CD1c-positive myeloid dendritic cell (primary cell): Measurements from ENCODE around the gene RPS15A.
A peak's percentile ranks its signal among the peaks of the same experiment; 100 is the strongest.
"Not testable (repeated sequence)": the region's sequence is repeated elsewhere in the genome, so short reads cannot be mapped to it uniquely, and the experiment has no call there.

Experiments used
- DNase-seq: peaks from one replicate; pipeline ENCODE4 v3.0.0-alpha.2; 2016; ENCODE audit errors: extremely low spot score

Gene RPS15A

DNA sequence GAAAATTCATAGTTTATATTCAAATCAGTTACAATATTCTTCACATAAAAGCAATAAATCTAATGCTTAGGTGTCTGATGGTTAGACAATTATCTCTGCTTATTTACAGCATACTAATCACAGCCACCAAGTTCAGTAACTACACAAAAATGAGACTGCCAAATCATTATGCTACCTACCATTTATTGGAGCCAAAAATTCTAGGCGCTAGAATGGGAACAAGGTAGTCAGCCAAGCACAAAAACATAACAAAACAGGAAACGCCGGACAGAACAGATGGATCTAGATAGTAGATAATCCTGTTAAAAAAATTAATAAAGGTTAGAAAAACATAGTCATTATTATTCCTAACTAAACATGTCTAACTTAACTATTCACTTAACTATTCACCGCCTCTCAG, 7.6 kb upstream of the RPS15A start:
- no peak for DNase-seq

DNA sequence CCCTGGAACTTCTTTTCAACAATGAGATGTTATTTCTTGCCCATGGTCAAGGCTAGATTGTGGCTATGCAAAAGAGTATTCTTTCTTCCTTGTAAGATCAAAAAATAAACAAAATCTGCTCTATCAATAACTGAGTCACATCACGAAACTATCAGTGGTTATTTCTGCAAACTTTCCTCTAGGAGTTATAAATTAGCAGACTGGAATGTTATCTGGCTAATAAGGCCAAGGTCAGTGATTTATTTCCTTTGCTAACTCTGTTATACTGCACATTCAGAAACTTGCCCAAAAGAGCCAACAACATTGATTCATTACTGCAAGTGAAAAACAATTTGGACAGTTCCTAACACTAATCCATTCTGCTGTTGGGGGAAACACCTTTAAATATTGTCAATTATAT, 6.2 kb upstream of the RPS15A start:
- DNase-seq = no peak

GRCh38 chr16:18792836-18793433, 2.8 kb upstream of the RPS15A start:
- no peak for DNase-seq

- no peak for DNase-seq
Measured at GRCh38 chr16:18789515-18789849, 652 bp downstream of the RPS15A start.

GRCh38 chr16:18788828-18789514, 1.2 kb downstream of the RPS15A start:
- peak; percentile 13 for DNase-seq

DNA sequence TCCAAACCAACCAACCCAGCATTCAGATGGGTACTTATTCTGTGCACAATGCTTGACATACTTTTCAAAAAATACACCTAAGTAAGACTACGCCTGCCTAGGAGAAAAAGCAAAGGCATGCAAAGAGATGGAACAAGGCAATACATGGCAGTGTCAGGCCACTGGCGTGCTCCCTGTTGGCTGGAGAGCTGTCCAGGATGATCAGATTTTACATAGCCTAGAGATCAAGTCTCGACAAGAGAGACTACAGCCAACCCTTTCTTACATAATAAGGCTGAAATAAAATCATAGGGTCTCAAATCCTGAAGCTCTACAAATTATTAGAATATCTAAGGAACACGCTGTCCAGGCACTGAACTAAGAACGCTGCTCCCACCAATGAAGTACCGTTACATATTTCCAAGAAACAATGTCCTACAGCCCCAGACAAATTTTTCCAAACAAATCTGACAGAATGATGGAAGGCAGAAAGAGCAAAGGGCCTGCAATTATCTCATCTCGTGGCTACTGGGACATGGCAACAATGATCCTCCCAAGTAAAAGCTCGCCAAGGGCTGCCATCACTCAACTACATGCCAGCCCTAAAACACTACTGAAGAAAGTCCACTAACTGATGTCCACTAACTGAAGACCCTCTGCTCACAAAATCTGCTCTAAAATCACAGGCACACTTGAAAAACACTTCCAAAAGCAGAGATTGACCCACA, 5.1 kb downstream of the RPS15A start:
- DNase-seq = no peak

DNA sequence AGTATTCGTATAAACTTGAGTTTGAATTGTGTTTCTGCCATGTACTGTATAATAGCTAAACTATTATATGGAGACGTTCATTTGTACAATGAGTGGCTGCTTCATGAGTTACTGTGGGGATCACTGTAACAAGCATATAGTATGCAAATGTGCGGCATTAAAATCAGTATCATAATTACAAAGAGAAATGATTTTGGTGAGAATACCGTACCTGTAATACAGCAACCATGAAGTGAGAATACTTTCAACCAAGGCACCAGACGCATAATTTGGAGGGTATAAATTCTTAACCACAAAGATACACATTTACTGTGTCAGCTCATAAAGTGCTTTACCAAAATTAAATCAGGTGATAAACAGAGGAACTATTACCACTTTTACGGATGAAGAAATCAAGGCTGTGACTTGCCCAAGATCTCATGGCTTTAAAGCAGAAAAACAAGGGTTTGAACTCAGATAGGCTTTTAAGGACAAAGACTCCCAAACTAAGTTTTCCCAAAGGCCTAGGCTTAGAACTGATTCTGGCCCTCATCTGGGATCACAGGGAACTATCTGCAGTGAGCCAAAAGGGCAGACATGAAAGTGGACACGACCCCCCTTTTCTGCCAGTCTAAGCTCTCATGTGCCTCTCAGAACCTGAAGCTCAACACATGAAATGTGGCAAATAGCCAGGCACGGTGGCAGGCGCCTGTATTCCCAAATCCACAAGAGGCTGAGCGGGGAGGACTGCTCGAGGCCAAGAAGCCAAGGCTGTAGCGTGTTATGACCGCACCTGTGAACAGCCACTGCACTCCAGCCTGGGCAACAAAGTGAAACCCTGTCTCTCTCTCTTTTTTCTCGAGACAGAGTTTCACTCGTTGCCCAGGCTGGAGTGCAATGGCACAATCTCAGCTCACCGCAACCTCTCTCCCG, 6.4 kb downstream of the RPS15A start:
- no peak for DNase-seq

- DNase-seq = no peak
Measured at GRCh38 chr16:18782697-18783429, 7.3 kb downstream of the RPS15A start.

DNA sequence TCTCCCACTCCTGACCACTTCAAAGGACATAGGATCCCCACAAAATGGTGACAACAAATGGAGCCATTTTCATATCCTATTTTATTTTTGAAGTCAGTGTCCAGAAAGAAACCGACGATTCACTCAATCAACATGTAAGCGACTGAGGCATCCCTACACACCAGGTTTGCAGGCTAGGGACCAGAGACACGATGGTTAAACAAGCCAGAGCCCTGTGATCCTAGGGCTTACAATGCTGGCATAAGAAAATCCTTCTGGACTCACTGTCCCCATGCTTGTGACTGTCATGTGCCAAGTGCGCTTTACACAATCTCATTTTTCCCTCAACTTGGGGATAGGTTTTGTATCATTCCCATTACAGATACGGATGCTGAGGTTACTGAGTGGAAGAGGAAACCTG, 8.9 kb downstream of the RPS15A start:
- not testable (repeated sequence) for DNase-seq

DNA sequence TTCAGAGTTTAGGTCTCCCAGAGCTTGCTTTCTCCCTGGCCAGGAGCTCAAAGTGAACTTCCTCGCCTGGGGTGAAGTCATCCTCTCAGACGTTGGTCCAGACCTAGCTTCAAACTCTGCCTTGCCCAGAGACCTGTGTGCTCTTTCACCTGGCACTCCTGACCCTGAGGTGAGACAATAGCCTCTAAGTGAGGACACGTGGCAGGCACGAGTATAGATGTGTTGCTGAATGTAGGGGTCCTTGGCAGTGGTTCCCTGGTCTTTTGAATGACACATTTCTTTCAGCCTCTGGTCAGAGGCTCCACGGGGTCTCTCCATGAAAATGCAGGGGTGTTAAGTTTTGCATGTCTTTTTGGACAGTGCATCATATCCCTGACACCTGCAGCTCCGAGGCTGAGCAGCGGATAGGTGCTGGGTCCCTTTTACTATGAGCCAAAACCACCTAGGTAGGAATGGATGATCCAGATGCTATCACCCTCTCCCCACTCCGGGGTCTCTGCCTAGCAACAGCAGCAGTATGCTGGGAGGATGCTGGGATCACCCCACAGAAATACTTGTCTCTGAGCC, 9.6 kb downstream of the RPS15A start:
- not testable (repeated sequence) for DNase-seq

DNA sequence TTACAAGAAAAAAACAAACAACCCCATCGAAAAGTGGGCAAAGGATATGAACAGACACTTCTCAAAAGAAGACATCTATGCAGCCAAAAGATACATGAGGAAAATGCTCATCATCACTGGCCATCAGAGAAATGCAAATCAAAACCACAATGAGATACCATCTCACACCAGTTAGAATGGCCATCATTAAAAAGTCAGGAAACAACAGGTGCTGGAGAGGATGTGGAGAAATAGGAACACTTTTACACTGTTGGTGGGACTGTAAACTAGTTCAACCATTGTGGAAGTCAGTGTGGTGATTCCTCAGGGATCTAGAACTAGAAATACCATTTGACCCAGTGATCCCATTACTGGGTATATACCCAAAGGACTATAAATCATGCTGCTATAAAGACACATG, 12.5 kb downstream of the RPS15A start:
- not testable (repeated sequence) for DNase-seq

GRCh38 chr16:18776334-18776733, 13.8 kb downstream of the RPS15A start:
- not testable (repeated sequence) for DNase-seq

GRCh38 chr16:18774651-18775050, 15.5 kb downstream of the RPS15A start:
- peak; percentile 26 for DNase-seq

DNA sequence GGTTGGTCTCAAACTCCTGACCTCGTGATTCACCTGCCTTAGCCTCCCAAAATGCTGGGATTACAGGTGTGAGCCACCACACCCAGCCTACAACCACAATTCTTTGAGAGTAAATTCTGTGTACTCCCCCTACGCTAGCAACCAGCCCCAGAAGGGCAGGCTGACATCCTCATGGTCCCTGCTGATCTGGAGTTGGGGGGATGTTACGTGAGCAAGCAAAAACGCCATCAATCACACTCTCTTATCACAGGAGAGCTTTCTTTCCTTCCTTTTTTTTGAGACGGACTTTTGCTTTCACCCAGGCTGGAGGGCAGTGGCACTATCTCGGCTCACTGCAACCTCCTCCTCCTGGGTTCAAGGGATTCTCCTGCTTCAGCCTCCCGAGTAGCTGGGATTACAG, 18.0 kb downstream of the RPS15A start:
- not testable (repeated sequence) for DNase-seq

GRCh38 chr16:18770336-18770962, 19.7 kb downstream of the RPS15A start:
- DNase-seq = not testable (repeated sequence)

GRCh38 chr16:18767217-18767616, 22.9 kb downstream of the RPS15A start:
- DNase-seq = not testable (repeated sequence)

- DNase-seq = not testable (repeated sequence)
Measured at GRCh38 chr16:18762713-18763112, 27.4 kb downstream of the RPS15A start.

DNA sequence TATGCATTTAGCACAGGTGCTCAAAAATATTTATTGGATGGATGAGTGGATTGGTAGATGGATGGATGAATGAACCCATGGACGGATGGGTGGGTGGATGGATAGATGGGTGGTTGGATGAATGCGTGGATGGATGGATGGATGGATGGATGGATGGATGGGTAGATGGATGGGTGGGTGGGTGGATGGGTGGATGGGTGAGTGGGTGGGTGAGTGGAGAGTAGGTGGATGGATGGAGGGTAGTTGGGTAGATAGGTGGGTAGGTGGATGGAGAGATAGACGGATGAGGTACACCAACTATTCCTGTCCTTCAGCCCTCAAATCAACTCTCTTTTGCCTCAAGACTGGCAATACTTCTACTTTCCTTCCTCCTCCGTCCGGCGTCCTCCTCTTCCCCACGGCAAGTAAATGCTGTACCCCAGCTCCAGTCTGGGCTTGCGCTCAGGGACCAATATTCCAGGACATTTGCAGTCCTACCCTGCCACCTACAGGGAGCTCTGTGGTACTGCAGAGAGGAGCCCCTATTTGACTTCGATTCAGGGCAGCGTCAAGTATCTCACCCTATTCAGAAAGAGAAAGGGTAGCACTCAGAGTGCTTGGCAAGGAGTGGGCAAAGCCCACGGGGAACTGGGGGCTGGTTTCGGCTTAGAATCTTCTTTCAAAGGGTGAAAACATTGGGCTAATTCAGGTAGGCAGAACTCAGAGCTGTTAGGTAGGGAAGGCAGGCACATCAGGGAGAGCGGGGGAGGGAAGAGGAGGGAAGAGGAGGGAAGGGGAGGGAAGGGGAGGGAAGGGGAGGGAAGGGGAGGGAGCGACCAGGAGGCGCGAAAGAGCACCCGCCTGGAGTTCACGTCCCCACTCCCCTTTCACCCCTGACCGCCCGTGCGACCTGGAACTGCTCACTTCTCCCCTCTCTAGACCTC, 30.3 kb downstream of the RPS15A start:
- peak; percentile 5 for DNase-seq

DNA sequence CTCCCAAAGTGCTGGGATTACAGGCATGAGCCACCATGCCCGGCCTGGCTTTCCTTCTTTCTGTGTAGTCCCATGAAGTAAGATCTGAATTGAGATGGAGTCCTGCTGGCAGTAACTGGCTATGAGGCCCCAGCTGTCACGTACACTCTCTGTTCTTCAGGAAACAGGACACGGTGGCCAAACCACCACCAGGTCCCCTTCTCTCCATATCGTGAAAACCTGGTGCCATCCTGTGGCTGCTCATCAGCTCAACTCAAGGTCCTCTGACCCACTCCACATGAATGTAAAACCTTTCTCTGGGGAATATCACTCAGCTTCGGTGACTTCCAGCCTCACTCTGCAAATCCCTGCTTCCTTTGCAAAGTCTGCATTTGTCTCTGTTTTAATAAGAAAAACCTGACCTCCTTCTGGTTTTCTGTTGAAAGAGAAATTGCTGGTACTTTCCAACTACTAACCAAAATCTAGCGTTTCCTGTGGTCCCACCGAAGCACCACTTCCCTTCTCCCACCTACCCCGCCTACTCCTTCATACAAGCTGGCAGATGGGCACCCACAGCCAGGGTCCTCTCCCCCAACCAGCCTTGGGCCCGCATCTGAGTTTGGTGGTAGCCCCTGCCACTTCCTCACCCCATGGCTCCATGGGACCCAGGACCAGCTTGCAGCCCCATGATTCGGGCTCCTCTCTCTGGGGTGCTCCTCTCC, 32.0 kb downstream of the RPS15A start:
- DNase-seq = not testable (repeated sequence)
